Measurements from ENCODE around the gene TEX13C.
"Not testable (repeated sequence)": the region's sequence is repeated elsewhere in the genome, so short reads cannot be mapped to it uniquely, and the experiment has no call there.

The TEX13C gene

GRCh38 chrX:125319646-125320521, at the start of gene TEX13C:
TSS of gene TEX13C (plus strand) at chrX:125319871. CDS start at chrX:125320120, 249 bp downstream.
- no peak for DNase-seq

GRCh38 chrX:125287282-125287681, 32.4 kb upstream of the TEX13C start:
- DNase-seq: no peak

- DNase-seq: no peak
These were observed 31.3 kb upstream of the TEX13C start for GRCh38 chrX:125288343-125288742.

- no peak for DNase-seq
These were observed 30.5 kb upstream of the TEX13C start for GRCh38 chrX:125289209-125289608.

- DNase-seq: no peak
These were observed 29.8 kb upstream of the TEX13C start for GRCh38 chrX:125289920-125290319.

- no peak for DNase-seq
These were observed 28.5 kb upstream of the TEX13C start for GRCh38 chrX:125291124-125291523.

GRCh38 chrX:125293850-125294780, 25.6 kb upstream of the TEX13C start:
- DNase-seq: no peak

GRCh38 chrX:125295337-125295736, 24.3 kb upstream of the TEX13C start:
- DNase-seq: no peak

GRCh38 chrX:125298871-125299270, 20.8 kb upstream of the TEX13C start:
- no peak for DNase-seq

GRCh38 chrX:125306335-125306866, 13.3 kb upstream of the TEX13C start:
- DNase-seq: no peak

- DNase-seq: no peak
These were observed 11.0 kb upstream of the TEX13C start for GRCh38 chrX:125308653-125309052.

GRCh38 chrX:125319166-125319565, 505 bp upstream of the TEX13C start:
- not testable (repeated sequence) for DNase-seq

GRCh38 chrX:125322431-125322830, 2.8 kb downstream of the TEX13C start:
- no peak for DNase-seq

GRCh38 chrX:125326599-125326998, 6.9 kb downstream of the TEX13C start:
- no peak for DNase-seq

GRCh38 chrX:125327891-125328290, 8.2 kb downstream of the TEX13C start:
- DNase-seq: no peak

GRCh38 chrX:125333583-125333982, 13.9 kb downstream of the TEX13C start:
- DNase-seq: no peak

GRCh38 chrX:125340490-125340889, 20.8 kb downstream of the TEX13C start:
- no peak for DNase-seq

- DNase-seq: no peak
These were observed 54.5 kb downstream of the TEX13C start for GRCh38 chrX:125374169-125374568.

All from NCI-H1436 treated with DMSO at 0.1 percent for 48 hours (cell line).